ENCODE results near the gene ITGAD.

- TF ChIP-seq CTCF (conservative IDR thresholded peaks at IDR 0.05; ENCODE audit: low read depth in 2 of 2) (no peak), REST (IDR thresholded peaks at IDR 0.05; ENCODE audit: unreplicated experiment) (no peak)
These were observed 72.7 kb downstream of the ITGAD start for GRCh38 chr16:31465788-31466370.

Data from GM23338 (cell line).